Left ventricle myocardium inferior (tissue), 1 donor: ENCODE data around the gene TMEM128. TPM values are rescaled to one million over a fixed set of nuclear protein-coding genes. Genes with fewer than 3 reads are reported as not detected.
A peak's percentile ranks its signal among the peaks of the same experiment; 100 is the strongest.

Experiments
- DNase-seq: peaks from one replicate; pipeline ENCODE4 v3.0.0-alpha.2; 2020
- H3K27ac ChIP-seq: fragments of 200-600 bp; replicated peaks from 2 replicates; pipeline ENCODE4 v1.8.0; 2021
- H3K27me3 ChIP-seq: fragments of 200-600 bp; 2 replicates; pipeline ENCODE4 v1.8.0; 2021; ENCODE audit warnings: low read depth
- H3K36me3 ChIP-seq: fragments of 200-600 bp; 2 replicates; pipeline ENCODE4 v1.8.0; 2021
- H3K4me1 ChIP-seq: fragments of 200-600 bp; 2 replicates; pipeline ENCODE4 v1.8.0; 2021
- H3K4me3 ChIP-seq: fragments of 200-600 bp; 2 replicates; pipeline ENCODE4 v1.8.0; 2021; ENCODE audit warnings: mild to moderate bottlenecking, moderate library complexity
- H3K9me3 ChIP-seq: fragments of 200-600 bp; replicated peaks from 2 replicates; pipeline ENCODE4 v1.8.0; 2021
- CTCF ChIP-seq: fragments of 200-600 bp; IDR thresholded peaks from 2 replicates; pipeline ENCODE4 v1.8.0; 2021; ENCODE audit warnings: antibody characterized with exemption, mild to moderate bottlenecking, borderline replicate concordance
- intact Hi-C: fragments of 100-400 bp; cut with micrococcal nuclease; formaldehyde crosslinking; loops from one replicate; pipeline ENCODE4 v1.11.0; 2022
- total RNA-seq: library from RNA; stranded (reverse); fragmentation: NEBNext Ultra II Directional; extraction: Animal tissue kit (Norgen Biotek cat#: 25700); gene quantifications from one replicate; pipeline ENCODE4 v1.2.1, GENCODE V29; 2021
- donor health status: DM: no; HTN: yes; CAD: no; lungs with severe emphysema.

Gene TMEM128
- total RNA-seq, 1 donor from 2014 or later: 9.8 TPM

- intact Hi-C loops: no loop called here
- no peak overlapping the region for H3K27ac ChIP-seq
- no peak for DNase-seq
- H3K27me3 ChIP-seq: no peaks in the 10 kb centered on the region
- peak overlapping the region; percentile 99 for H3K4me3 ChIP-seq
- H3K9me3 ChIP-seq: no peaks in the 10 kb centered on the region
- H3K4me1 ChIP-seq: peaks cover 62% of the 10 kb centered on the region
- no peak for TF ChIP-seq CTCF
- peaks cover 9% of the 10 kb centered on the region for H3K36me3 ChIP-seq
Observed at GRCh38 chr4:4289055-4289454, 41.0 kb upstream of the TMEM128 start.

GRCh38 chr4:4288098-4288497, 40.1 kb upstream of the TMEM128 start:
- Histone ChIP-seq H3K9me3 (no peaks in the 10 kb centered on the region), H3K4me1 (peaks cover 55% of the 10 kb centered on the region), H3K4me3 (no peak overlapping the region), H3K27me3 (no peaks in the 10 kb centered on the region), H3K27ac (no peak overlapping the region), H3K36me3 (peaks cover 14% of the 10 kb centered on the region)
- intact Hi-C loops: no loop called here
- no peak for DNase-seq
- TF ChIP-seq CTCF: no peak

DNA sequence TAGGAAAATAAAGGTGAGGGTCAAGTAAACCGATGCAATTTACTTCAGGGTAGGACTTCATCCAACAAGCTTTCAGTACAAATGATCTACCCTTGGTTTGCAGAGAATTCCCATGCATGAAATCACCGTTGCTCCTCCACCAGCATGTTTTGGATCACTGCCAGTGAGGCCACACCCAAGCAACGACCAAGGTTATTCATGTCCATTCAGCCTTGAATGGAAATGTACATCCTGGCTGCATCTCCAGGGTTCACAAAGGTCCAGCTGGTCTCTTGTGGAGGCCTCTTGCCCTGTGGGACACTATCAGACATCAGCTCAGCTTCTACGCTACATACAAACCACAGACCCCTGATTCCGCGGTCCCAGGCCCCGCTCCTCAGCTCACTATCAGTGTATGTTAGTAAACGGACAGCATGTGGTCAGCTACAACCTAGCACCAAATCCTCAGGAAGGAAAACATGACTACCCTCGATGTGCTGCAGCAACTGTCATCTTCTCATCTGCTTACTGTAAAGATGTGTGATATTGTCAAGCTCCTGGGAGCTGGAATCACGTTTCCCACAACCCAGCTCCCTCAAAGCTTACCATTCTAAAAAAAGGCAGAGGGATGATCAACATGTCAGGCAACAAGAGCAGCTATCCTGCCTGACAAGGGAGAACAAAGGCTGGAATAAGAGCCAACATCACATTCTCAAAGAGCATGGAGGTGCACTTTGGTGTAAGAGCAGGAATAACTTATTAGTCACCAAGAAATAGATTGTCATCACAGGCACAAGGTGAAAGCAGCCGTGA, 37.0 kb upstream of the TMEM128 start:
- no peak for TF ChIP-seq CTCF
- no peak for DNase-seq
- no peak overlapping the region for H3K4me3 ChIP-seq
- no peaks in the 10 kb centered on the region for H3K27me3 ChIP-seq
- H3K9me3 ChIP-seq: no peaks in the 10 kb centered on the region
- H3K36me3 ChIP-seq: peaks cover 40% of the 10 kb centered on the region
- intact Hi-C loops: no loop called here
- peak overlapping the region; percentile 62 for H3K27ac ChIP-seq
- H3K4me1 ChIP-seq: peaks cover 32% of the 10 kb centered on the region

DNA sequence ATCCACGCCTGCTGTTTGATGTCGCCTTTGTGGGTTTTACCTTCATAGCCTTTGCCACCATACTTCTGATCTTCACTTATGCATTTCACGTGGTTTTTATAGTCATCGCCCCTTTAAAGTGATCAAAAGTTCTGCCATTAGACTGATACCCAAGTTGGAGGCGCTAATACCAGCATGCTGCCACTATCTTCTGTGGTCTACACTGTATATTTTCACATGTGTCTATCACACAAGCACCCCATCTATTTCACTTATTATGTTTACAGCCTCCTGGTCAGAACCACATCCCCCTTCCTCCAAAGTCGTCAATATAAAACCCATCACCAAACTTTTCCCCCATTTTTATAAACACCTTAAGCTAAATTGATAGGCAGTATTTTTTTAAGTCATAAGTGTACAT, 33.8 kb upstream of the TMEM128 start:
- peaks cover 69% of the 10 kb centered on the region for H3K36me3 ChIP-seq
- no peak overlapping the region for H3K27ac ChIP-seq
- no peak overlapping the region for H3K4me3 ChIP-seq
- intact Hi-C loops: no loop called here
- no peak for DNase-seq
- H3K27me3 ChIP-seq: no peaks in the 10 kb centered on the region
- H3K9me3 ChIP-seq: no peaks in the 10 kb centered on the region
- no peak for TF ChIP-seq CTCF
- H3K4me1 ChIP-seq: peaks cover 17% of the 10 kb centered on the region

DNA sequence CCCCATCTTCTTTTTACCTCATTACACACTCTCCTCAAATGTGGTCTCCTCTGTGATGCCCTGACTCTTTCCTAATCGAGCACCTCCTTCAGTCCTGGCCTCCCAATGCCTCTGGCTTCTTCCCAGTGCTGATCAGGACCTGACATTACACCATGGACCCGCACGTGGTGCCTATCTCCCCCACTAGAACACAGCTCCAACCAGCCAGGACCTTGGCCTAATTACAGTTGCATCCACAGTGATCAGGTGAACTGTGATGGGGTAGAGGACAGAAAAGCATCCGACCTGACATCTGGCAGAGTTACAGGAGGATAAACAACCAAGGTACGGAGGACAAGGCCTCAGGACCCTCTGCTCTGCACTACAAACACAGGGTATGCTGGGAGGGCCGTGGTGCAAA, 29.5 kb upstream of the TMEM128 start:
- no peak for DNase-seq
- Histone ChIP-seq H3K27me3 (no peaks in the 10 kb centered on the region), H3K9me3 (no peaks in the 10 kb centered on the region), H3K27ac (no peak overlapping the region), H3K4me3 (no peak overlapping the region), H3K36me3 (peaks cover 92% of the 10 kb centered on the region), H3K4me1 (no peaks in the 10 kb centered on the region)
- intact Hi-C loops: no loop called here
- no peak for TF ChIP-seq CTCF
